HG03039 (cell line): ENCODE data around the gene GPN1.
"Not testable (repeated sequence)": the region's sequence is repeated elsewhere in the genome, so short reads cannot be mapped to it uniquely, and the experiment has no call there.

Experiments
- ATAC-seq: cut with Tn5 transposase; IDR thresholded peaks from one replicate; pipeline ENCODE4 v1.9.1; 2021; ENCODE audit warnings: mild to moderate bottlenecking, moderate library complexity; ENCODE audit not compliant: unreplicated experiment

The GPN1 gene

DNA sequence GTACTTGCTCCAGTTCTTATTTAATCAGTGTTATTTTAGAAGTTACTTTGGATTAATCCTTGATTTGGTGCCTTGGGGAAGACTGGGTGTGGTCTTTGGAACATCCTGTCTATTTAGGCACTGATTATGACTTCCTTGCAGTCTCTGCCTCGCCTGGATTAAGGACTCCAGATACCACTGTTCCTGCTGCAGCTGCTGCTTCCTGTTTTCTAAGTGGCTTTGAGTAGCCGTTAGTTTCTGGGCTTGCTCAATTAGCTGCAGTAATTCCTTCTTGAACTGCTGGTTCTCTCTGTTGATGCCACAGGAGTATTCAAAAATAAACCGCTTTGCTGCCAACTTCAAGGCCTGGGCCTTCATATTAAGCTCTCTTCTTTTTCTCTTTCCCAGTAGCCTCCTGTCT lies 1.9 kb upstream of the GPN1 start:
- not testable (repeated sequence) for ATAC-seq

DNA sequence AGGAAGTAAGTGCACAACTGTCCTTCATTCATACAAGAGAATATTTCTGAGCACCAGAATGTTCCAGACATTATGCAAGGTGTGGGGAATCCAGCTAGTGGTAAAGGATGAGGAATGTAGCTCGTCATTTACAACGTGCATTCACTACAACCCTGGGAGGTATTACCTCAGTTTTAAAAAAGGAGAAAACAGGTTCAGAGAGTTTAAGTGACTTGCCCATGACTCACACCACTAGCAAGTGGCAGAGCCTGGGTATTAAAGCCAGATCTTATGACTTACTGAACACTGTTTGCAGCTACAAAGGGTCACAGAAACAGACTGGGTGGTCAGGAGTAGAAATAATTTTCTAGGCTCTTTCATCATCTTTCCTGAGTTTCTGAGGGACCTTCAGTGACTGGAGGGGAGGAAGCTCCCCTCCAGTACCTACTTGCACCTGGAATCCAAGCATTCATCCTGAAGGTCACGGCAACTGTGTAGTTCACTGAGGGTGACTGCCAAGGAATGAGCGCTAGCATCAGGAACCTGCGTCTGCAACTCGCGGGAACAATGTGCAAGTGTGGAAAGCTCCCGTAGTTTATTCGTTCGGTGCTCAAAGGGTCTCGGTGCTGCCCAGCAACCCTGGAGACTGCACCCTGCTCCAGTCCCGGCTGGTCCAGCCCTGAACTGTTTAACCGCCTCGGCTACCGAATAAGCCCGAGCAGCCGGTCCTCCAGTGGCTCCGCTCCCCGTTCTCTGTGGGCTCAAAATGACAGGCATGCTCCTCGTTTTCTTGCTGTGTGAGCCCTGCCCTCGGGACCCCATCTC lies 685 bp upstream of the GPN1 start:
- ATAC-seq, result no peak

DNA sequence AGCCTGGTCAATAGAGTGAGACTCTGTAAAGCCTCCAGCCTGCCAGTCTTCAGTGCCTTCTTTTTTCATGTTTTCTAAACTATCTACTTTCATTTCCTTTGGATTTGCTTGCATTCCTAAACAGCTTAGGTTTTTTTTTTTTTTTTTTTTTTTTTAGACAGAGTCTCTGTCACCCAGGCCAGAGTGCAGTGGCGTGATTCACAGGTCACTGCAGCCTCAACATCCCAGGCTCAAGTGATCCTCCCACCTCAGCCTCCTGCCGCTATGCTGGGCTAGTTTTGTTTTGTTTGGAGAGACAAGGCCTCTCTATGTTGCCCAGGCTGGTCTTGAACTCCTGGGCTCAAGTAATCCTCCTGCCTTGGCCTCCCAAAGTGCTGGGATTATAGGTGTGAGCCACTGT lies 1.4 kb downstream of the GPN1 start:
- not testable (repeated sequence) for ATAC-seq

DNA sequence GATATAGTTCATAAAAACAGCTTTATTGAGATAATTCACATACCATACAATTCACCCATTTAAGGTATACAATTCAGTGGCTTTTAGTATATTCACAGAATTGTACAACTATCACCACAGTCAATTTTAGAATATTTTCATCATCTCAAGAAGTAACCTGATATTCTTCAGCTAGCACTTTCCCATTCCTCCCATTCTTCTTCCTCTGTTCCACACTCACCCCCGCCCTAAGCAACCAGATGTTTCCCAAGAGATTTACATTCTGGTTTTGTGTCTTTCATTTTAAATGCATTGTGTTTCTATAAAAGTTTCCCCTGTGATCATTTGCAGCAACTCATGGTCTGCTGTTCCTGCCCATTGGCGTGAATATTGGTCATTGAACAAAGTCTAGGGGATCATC lies 5.4 kb downstream of the GPN1 start:
- ATAC-seq, result no peak

DNA sequence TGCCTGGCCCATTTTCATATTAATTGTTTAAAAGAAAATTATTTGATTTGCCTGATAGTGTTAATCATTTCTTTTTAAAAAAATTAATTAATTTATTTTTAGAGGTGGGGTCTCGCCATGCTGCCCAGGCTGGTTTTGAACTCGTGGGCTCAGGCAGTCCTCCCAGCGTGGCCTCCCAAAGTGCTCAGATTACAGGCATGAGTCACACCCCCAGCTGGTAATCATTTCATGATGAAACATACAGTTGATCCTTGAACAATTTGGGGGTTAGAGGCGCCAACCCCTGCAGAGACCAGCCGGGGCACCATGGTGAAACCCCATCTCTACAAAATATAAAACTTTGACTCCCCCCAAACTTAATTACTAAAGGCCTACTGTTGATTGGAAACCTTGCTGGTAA lies 7.9 kb downstream of the GPN1 start:
- no peak for ATAC-seq

DNA sequence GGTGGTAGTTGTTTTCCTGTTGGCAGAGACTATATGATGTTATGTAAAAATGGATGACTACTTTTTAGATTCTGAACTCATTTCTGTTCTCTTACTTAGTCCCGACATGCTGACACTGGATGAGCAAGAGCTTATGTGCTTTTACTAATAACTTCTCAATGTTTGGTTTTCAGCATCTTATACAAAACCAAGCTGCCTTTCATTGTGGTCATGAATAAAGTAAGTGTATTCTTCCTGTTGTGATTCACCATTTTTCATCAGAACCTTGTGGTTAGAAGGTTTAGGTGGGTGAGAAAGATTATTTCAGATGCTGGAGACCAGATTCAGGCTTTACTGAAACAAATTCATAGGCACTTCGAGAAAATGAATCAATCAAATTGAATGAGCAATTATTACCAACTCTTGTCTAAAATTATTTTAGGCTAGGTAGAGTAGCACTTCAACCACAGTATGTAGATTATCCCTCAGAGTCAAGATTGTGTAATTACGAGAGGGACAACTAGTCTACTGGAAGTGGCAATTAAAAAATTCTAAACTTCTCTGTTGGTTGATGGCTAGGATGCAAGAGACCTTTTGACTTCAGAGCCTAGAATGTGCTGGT lies 9.3 kb downstream of the GPN1 start:
- ATAC-seq, result no peak

DNA sequence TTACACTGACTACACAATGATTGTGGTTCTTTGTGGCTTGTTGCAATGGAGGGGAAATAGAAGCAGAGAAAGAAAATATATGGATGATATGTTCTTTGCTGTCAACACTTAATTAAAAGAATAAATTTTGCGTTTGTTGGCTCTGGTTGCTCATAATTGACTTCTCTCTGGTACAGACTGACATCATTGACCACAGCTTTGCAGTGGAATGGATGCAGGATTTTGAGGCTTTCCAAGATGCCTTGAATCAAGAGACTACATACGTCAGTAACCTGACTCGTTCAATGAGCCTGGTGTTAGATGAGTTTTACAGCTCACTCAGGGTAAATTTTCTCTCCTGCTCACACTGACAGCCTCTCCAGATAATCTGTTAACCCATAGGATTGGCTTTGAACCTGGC lies 9.9 kb downstream of the GPN1 start:
- ATAC-seq, result no peak

DNA sequence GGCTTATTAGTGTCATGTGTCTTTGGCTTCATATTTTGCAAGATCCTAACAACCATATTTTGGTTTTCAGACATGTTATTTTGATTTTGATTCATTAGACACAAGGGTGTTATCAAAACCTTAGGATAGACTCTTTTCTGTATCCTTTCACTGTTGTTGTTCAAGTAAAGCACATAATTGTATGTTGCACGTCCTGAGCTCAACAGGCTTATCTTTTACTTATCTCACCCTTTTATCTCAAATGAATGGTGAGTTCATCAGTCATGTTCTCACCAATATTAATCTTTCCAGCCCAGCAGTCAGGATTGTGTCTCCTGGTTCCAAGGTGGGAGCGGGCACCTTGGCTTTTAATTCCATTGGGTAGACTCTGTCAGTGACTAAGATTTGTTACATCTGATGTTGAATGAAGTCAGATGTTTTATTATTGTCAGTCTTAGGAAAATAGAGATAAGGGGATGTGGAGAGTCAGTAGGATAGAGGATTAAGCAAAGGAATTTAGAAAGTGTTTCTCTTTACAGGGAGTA lies 11.9 kb downstream of the GPN1 start:
- no peak for ATAC-seq

DNA sequence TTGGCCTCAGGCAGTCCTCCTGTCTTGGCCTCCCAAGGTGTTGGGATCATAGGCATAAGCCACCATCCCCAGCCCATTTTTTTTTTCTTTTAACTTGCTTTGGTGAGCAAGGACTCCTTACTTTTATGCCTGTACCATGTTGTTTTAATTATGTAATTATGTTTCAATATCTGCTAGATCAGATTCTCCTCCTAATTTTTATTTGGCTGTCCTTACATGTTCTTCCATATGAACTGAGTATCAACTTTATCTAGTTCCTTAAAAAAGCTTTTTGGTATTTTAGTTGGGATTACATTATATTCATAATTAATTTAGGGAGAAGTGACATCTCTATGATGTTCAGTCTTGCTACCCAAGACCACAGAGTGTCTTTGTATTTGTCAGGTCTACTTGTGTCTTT lies 16.3 kb downstream of the GPN1 start:
- ATAC-seq, result no peak

DNA sequence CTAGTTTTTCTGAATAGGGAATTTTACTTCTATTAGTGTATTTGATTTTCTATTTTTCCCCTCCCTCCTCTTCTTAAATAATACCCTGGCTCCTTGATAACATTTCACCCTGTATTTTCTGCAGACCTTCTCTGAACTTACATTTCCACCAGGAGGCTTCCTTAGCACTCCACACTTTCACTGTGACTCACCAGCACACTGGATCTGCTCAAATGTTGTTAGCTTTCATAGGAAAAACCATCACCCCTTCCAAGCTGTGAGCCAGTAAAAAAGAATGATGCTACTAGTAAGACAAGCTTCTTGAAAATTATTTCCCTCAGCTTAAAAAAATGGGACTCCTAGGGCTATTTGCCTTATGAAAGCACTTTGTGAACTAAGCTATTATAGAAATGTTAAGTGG lies 18.4 kb downstream of the GPN1 start:
- ATAC-seq, result no peak

DNA sequence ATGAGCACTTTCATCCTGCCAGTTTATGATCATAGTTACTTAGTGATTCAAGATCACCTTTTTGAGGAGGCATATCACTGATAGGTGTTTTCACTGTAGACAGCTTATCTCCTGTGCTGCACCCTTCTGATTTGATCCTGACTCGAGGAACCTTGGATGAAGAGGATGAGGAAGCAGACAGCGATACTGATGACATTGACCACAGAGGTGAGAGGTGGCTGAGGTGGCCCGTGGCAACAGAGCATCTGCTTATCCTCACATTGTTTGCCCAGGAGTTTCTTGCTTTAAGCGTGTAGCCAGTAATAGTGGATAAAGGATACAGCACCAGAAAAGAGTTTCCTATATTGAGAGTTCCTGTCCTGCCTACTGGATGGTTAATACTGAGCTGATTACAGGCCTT lies 18.9 kb downstream of the GPN1 start:
- no peak for ATAC-seq

DNA sequence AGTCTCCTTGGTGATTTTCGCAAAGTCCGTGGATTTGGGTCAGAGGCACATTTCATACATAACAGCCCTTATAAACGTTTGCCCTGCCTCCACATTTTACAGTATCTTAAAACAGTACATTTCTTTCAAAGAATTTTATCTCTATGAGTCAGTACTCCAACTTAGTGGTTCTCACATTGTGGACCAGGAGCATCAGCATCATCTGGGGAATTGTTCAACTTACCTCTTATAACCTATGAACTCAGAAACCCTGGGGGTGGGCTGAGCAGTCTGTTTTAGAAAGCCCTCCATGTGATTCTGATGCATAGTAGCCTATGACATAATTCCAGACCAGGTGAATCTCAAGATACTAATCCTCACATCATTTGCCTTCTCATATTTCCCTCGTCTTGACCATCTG lies 22.2 kb downstream of the GPN1 start:
- no peak for ATAC-seq

DNA sequence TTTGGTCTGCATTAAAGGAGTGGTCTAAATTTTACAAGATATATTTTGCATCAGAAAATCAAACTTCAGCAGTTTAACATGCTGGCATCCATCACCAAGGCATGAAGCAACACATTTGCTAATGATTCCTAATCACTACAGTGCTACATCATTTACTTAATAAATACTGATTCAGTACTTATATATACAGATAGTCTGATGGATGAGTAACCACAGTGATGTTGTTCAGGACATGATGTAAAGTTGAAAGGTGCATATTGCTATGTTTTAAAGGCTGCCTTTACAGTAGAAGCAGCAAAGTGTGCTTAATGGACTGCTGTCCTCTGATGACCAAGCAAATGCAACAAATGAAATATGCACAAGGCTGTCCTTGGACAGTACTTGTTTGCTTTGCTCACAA lies 23.5 kb downstream of the GPN1 start:
- ATAC-seq, result no peak

DNA sequence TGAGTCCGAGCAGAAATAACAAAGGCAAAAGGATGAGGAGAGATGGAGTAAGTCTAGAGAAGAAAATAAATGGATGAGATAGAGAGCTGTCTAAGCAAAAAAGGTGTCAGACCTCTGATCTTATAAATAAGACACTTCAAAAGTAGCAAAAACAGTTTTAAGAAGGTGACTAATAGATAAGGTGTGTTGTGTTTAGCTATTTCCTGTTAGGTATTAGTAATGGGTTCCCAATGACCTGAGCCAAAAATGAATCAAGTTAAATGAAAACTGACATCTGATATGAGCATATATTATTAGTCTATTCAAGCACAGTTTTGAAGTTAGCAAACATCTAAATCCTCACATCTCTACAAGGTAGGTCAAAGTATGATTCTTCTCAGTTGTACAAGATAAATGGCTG lies 23.9 kb downstream of the GPN1 start:
- ATAC-seq, result no peak

DNA sequence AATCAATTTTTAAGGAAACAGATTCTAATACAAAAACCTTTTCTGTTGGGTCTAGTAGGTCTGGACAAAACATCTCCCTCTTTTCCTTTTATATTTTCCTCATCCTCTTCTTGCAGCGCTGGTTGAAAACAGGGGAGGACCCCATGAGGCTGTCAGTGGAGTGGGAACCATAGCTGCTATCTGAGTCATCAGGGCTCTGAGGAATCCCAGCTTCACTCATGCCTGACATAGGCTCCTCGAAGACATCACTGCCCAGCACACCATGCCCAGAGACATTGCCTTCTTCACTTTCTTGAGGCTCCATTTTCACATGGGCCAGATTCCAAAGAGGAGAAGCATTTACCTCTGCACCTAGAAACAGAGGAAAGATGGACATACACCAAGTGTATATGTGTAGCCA lies 24.5 kb downstream of the GPN1 start:
- ATAC-seq, result no peak

DNA sequence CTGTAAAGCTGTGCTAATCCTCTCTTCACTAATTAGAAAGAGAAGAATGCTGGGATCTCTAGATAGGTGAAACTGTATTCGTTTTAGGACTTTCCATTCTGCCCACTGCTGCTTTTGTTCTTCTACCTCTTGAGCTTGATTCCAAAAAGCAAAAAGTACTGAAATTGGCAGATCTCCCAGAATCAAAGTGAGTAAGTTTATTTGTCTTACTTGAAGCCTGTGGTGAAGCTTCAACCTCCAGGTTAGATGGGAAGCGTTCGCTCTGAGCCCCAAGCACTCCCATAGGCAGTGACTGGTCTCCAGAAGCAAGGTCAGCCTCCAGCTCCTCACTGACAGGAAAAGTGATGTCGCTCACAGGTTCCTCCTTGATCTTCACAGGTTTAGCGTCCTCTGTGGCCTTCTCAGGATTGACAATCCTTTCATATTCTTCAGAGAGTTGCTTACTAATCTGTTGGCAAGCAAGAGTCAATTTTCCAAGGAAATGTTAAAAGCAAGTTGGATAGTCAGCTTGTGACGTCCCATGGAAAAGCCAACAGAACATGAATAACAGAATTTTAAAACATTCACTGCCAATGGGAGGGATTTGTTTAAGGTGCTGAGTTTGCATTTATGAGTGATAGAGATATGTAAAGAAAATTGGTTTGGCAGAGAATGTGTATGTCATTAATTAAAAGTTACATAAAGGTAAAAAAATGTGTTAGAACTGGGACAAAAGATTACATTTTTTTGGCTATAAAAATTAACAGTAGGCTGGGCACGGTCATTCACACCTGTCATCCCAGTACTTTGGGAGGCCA lies 26.5 kb downstream of the GPN1 start:
- no peak for ATAC-seq

DNA sequence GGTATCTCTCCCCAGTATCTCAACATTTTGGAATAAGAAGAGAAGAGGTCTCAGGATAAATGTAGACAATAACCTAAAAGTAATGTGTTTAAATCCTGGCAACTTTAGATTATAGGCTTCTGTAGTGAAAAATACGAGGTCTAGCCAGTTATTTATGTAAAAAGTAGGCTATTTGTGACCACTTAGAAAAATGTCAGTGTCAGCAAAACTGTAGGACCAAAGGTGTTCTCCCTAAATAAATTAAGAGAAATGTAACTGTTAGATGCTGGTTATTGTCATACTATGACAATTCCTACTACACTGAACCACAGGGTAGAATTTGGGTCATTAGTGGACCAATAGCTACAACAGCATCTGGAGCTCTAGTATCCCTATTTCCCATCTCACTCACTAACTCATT lies 32.5 kb downstream of the GPN1 start:
- no peak for ATAC-seq

DNA sequence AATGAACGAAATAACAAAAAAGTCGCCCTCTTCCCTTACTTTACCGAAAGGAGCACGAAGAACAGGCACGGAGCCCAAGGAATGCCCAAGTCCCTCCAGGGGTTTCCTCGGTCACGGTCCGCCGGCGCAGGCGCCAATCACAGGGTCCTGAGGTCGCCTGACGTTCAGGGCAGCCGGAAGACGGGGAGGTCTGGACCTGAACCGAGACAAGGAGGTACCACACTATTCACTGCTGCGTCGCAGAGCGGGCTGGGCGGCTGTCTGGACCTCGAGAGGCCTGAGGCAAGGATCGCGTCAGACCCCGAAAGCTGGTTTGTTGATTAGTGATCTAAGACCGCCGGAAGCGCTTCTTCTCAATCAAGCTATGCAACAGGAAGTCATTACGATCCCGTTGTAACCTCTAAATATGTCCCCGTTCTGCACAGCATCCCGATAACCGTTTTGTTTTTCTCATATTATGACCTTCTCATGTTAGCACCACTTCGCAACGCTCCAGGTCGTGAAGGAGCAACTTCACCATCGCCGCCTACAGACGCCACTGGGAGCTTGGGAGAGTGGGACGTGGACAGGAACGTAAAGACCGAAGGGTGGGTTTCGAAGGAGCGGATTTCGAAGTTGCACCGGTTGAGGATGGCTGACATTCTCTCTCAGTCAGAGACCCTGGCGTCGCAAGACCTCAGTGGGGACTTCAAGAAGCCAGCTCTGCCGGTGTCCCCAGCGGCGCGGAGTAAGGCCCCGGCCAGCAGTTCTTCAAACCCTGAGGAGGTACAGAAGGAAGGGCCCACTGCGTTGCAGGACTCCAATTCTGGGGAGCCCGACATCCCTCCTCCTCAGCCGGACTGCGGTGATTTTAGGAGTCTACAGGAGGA lies 34.7 kb downstream of the GPN1 start, which contains the start of the genes SLC4A1AP and SUPT7L:
SLC4A1AP (plus strand) TSS at position 605 of the 869 bp plus-strand sequence; CDS start at position 631, 26 bp downstream.
SUPT7L (minus strand) TSS at position 330 of the 869 bp plus-strand sequence. CDS start 1,422 bp downstream, outside the sequence.
- peak; percentile 59 for ATAC-seq

DNA sequence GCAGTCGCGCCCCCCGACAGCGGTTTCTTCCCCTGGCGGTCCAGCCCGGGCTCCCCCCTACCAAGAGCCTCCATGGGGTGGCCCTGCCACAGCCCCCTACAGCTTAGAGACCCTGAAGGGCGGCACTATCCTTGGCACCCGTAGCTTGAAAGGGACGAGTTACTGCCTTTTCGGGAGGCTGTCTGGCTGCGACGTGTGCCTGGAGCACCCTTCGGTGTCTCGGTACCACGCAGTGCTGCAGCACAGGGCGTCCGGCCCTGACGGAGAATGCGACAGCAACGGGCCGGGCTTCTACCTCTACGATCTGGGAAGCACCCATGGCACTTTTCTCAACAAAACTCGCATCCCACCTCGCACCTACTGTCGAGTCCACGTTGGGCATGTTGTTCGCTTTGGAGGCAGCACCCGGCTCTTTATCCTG lies 35.3 kb downstream of the GPN1 start:
- ATAC-seq, result no peak

DNA sequence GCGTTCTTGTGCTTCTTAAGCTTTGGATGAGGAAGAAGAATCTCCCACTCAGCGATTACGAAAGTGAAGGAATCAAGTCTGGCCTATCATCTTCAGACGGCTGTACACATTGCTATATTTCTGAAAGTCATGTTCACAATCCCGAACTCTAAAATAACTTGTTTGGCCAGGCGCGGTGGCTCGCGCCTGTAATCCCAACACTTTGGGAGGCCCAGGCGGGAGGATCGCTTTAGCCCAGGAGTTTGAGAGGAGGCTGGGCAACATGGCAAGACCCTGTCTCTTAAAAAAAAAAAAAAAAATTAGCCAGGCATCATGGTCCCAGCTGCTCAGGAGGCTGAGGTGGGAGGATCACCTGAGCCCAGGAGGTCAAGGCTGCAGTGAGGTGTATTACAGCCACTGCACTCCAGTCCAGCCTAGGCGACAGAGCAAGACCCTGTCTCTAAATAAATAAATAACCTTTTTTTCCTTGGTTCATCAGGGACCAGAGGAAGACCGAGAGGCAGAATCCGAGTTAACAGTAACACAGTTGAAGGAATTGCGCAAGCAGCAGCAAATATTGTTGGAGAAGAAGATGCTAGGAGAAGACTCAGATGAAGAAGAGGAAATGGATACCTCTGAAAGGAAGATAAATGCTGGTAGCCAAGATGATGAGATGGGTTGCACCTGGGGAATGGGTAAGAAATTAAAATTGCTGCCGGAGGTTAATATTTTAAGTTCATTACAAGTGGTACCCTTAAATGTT lies 35.9 kb downstream of the GPN1 start:
- ATAC-seq, result no peak
